NCI-H128 (cell line): Measurements from ENCODE around the gene SCAP.
A peak's percentile ranks its signal among the peaks of the same experiment; 100 is the strongest.

Experiments used
- DNase-seq: peaks from one replicate; lab custom pipeline; 2025; ENCODE audit not compliant: unreplicated experiment; lab: John Stamatoyannopoulos, UW

SCAP gene

DNA sequence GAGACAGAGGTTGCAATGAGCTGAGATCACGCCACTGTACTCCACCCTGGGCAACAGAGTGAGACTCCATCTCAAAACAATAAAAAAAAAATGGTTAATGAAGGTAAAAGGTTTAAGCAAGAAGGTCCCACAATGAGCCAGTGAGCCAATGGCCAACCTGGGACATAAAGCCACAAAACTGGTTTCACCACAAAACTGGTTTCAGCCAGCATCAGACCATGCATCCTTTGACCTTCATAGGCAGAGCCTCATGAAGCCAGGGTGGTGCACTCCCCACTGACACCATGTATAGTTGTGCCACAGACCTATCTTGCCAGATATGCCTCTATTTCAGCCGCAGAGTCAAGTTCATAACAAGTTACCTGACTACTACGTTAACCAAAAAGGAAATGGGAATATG lies 41.9 kb downstream of the SCAP start:
- no peak for DNase-seq

DNA sequence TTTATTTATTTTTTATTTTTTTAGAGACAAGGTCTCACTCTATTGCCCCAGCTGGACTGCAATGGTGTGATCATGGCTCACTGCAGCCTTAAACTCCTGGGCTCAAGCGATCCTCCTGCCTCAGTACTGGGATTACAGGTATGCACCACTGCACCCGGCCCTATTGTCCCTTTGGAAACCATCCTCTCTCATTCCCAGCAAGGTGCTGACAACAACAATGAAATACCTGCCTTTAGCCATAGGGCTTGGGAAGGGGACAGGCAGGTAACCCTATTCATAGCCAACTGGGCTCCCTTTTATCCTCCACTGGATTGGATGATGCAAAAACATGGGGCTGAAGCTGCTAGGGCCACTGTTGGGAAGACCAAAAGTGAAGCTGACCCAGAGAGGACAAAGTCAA lies 43.1 kb downstream of the SCAP start:
- DNase-seq, result no peak

DNA sequence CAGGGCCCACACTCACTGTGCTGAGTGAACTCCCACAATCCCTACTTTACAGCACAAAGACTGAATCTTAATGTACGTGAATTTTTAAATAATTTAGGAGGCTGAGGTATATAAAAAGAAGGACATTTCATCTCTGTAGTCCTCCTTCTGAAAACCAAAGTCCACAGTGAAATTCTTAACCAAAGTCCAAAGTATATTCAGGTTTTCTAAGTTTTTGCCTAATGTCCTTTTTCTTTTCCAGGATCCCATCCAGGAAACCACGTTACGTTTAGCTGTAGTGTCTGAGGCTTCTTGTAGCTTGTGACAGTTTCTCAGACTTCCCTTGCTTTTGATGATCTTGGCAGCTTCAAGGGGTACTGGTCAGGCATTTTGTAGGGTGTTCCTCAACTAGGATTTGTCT lies 44.5 kb downstream of the SCAP start:
- no peak for DNase-seq

DNA sequence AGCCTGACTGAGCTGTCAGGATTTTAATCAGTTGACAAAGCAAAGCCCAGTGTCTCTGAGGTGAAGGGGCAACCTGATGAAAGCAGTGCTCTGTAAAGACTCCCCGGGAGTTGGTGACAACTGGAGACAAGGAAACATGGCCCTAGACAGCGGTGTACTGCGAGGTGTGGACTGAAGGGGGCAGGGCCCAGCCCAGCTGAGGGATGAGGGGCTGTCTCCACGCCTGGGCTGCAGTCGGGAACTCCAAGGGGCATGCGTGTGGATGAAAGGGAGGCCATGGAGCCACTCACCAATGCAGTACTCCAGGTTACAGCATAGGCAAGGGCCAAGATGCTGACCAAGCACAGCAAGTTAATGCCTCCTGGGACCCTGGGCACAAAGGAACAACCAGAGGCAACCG lies 45.1 kb downstream of the SCAP start:
- no peak for DNase-seq

DNA sequence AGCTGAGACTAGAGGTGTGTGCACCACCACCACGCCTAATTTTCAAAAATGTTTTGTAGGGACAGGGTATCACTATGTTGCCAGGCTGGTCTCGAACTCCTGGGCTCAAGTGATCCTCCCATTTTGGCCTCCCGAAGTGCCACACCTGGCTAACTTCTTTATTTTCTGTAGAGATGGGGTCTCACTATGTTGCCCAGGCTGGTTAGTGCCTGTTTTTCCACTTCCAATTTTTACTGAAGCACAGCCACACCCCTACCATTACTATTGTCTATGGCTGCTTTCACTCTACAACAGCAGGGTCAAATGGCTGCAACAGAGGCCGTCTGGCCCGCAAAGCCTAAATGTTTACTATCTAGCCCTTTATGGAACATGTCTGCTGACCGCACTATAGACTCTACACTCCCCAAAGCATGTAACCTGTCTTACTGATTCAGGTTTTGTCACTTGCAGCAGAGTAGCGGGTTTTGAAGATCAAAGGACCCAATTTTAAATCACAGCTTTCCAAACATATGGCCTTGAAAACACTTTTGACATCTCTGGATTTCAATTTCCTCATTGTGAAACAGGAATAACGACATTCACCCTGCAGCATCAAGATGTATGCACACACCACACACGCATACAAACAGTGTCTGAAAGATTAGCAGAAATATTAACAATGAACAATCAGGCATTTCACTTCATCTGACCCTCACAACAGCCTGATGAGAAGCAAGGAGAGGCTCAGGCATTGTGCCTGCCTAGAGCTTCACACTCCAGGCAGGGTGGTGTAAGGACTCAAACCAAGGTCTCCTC lies 46.1 kb downstream of the SCAP start:
- no peak for DNase-seq

DNA sequence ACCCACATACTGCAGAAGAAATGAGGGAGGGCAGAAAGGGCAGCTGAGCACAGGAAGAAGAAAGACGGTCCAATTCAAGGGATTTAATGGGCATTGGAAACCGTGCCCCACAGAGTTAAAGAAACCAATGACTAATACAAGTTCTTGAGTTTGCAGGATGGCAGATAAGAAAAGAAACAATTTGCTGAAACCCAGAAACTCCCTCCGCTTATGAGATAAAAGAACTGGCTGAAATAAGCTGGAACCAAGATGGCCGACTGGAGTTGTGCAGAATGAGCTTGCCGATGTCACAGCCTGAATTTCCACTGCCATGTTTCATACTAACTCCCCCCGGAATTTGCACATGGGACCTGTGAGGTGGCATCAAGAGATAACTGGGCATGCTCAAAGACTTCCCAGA lies 47.1 kb downstream of the SCAP start:
- DNase-seq, result no peak

DNA sequence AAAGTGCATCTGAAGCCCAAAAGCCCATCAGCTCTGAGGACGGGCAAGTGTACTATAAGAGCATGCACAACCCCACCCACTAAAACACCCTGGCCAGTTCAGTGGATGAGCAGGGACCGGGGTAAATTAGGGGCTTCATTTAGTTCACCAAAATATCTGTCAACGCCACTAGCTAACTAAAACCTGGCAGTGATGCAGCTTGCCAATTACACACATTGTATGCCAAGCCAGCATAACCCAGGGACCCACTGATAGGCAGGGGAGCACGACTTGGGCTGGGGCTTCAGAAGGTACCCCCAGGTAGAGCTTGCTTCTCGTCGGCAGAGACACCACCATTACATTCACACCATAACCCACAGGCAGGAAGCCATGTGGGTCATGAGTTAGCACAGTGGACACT lies 47.9 kb downstream of the SCAP start:
- DNase-seq, result no peak

DNA sequence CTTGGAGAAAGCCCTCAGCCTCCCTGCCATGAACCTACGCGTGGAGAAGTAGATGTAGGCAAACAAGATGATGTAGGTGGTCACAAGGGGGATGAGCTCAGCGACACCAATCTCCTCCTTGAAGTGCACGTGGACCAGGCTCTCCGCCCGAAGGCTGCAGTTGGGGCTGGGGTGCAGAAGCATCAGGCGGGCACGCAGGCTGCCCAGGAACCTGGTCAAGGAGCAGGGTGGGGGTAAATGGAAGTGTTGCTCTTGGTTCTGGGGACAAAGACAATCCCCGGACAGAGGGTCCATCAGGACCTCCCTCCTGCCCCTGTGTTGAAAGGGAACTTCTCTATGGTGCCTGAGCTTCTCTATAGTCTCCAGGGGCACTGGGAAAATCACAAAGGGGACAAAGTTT lies 49.8 kb downstream of the SCAP start:
- no peak for DNase-seq

DNA sequence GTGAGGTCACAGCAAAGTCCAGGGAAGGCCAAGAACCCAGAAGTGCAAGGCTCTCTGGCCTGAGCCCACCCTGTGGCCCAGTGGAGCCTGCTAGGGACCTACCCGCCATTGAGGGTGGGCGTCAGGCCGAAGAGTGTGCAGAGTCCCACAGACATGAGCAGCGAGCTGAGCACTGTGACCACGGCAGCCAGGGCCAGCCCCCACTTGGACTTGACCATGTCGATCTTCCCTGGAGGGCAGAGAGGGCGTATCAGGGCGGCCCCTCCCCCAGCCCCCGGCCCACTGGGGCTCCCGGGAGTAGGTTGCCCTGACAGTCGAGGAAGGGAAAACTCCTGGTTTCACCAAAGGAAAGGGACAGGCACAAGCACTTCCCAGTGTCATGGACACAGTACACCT lies 50.4 kb downstream of the SCAP start:
- DNase-seq, result no peak

DNA sequence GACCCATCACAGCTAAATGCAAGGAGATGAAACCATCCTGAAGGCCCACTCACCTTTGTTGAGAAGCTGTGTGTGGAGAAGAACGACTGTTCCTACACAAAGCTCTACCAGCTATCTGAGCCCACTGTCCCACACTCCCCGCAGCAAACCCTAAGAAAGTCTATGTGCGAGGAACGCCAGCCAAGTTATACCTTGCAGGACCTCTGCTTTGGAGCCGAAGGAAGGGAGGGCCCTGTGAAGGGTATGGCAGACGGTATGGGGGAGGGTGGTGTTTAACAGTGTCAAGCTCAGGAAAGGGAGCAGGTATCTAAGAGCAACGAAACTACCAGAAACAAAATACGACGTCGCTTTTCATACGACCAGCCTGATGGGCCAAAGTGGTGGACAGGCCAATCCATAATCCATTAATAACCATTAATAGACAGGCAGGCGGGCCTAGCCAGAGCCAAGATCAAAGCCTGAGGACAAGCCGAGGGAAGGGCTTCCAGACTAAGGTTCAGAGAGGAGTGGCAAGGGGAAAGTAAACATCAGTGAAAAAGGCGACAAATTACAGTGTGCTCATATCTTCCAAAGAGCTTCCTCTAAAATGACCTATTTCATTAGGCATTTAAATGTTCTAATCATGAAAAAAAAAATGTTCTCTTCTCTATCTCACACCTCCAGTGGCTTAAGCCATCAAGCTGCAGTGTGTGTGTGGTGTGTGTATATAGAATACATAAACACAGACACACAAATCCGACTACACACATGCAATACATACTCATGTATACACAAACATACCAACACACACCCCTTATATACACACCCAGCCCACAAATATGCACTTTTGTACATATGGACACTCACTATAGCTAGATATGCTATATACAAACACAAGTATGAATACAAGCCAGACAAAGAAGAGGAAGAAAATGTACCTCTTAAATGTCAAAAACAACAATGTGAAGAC lies 51.0 kb downstream of the SCAP start:
- no peak for DNase-seq

DNA sequence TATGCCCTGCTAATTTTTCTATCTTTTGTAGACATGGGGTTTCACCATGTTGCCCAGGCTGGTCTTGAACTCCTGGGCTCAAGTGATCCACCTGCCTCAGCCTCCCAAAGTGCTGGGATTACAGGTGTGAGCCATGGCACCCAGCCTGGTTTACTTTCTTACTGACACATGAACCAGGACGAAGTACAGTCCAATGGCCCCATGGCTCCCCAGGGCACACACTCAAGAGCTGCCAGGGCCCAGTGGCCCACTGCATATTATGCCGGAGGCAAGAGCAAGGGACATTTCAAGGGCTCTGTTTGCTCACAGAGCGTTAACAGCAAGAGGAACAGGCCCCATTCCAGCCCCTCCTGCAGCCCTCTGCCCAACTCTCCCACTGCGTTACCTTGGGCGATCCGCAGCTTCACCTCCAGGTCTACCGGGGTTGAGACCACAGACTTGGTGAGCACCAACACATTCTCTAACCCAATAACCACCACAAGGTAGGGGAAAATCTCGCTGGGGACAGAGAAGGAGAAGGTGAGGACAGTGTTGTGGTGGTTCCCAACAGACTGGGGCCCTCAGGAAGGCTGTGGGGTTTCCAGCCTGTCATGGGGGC lies 52.1 kb downstream of the SCAP start:
- DNase-seq, result no peak

DNA sequence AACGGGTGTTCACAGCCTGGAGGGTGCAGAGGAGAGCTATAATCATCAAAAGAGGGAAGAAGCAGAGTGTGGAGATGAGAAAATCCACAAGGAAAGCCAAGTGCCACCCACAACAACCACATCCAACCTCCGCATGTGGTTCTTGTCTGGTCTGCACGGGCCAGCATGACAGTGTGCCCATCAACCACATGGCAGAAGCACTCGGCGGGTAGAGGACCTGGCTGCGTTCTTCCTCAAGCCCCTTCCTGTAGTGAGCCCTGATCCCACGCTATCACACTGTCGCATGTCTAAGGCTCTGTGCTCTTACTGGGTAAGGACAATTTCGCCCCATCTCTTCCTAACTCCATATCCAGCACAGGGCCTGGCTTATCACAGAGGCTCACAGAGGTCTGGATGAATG lies 53.0 kb downstream of the SCAP start:
- DNase-seq, result no peak

DNA sequence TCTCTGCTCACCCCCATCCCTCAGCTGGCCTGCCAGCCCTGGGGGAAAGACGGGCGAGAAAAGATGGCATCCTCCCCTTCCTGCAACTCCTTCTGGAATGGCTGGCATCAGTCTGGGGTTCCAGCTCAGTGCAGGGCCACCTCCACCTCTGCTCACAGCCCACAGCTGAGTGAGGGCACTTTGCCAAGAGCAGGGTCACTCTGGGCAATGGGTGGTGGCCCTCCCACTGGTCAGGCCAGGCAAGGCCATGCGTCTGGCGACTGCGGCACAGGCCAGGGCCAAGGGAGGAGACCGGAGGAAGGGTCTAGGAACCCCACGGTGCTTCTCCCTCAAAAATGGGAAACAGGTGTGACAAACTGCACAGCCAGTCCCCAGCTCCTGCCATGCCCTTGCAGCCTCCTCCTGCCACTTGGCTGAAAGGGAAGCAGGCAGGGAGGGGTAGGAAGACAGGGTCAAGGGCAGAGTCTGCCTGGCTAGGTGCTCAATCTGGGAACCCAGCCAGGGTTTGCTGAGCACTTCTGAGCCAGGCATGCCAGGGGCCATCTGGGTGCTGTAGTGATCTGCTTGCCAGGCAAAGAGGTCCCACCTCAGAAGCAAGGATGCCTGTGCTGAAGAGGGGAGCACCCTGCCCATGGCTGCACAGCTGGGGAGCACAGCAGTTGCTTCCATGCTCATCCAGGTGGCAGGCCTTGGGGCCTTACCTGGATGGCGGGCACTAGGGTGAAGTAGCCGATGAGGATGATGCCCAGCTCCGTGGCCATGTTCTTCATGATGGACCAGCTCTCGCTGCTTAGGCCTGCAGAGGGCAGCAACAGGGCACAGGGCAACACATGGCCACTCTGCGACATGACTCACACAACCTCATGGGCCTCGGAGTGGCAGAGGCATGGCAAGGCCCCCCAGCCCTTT lies 53.7 kb downstream of the SCAP start:
- DNase-seq, result no peak

DNA sequence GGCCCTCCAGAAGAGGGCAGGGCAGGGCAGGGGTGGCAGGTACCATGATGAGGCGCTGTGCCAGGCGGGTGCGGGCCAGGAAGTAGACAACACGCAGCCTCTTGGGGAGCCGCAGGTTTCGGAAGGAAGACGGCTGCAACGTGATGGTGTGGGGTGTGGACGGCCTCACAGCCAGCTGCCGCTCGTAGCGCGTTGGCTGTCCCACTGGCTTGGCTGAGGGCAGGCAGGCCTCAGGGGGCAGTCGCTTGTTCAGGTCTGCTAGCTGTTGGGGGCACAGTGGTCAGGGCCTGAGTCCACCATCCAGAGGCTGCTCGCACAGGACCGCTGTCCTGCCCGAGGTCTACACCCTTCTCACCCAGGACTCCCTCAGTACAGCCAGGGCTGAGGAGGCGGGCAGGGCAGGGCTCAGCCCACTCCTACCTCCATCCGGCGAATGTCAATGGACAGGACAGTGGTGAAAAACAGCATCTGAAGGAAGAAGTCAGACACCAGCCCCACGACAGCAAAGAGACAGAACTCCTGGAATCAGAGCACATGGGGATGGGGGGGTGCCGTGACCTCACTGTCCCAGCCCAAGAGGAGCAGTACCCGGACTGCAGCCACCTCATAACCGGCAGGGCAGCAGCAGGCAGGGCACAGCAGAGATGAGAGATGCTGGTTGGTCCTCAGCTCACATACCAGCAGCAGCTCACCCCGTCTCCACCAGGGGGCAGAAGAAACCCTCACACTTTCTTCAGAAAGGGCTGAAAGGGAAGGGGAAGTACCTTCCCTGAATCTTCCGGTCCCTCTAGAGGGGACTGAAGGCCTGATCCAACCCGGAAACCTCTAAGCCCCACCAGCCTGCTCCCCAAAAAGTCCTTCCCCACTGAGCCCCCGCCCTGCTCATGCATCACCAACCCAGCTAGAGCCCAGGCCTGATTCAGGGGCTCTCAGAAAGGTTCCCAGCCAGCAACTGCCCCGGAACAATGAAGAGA lies 54.9 kb downstream of the SCAP start:
- DNase-seq, result peak; percentile 24

DNA sequence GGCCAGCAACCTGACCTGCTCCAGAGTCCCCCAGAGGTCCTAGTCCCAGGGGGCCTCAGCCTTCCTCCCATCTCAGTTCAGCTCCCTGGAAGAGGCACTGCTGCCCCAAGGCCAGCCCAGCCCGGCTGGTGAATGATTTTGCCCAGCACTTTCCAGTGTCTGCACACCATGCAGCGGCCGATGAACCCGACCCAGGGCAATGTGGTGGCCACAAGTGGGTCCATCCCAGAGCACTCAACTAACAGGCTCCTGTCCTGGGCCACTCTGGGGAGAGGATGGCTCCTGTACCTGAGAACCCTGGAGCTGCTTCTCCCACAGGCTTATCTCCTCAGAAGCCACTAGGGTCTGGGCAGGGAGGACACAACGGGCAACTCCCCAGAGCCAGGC lies 55.7 kb downstream of the SCAP start:
- DNase-seq, result no peak

DNA sequence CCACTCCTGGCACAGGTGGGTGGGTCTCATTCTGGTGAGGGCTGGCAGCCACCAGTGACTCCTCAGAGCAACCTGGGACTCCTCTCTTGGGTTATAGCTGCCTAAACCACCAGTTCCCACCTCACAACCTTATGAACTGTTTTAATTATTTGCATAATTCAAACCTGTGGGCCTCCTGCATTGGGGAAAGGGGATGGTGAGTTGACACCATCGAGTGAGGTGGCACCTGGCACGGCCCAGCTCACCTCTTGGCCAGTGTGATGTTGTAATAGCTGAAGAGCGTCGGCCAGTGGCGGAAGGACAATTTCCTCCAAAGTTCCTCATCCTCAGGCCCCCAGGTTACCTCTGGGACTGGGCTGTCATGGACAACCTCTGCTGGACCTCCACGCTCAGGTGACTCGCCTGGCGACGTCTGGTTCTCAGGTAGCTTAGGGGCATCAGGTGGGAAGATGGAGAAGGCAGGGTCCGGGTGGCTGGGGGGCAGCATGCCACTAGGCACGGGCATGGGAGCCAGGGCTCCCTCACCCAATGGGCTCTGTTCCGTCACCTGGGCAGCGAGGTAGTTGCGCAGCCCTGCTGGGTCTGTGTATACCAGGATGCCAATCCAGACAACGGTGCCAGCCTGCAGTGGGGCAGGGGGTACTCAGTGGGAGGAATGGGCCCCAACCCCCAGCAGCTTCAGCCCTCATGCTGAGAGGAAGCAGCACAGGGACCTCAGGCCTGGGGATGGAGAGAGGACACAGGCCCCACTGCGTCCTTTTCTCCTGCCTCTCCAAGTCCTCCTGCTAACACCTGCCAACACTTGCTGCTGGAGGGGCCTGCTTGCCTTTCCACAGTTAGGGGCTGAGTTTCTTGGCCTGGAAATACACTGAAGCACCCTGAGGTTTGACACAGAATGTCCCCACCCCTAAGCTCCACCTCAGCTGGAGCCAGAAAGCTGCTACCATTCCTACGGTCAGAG lies 56.4 kb downstream of the SCAP start:
- DNase-seq, result no peak

DNA sequence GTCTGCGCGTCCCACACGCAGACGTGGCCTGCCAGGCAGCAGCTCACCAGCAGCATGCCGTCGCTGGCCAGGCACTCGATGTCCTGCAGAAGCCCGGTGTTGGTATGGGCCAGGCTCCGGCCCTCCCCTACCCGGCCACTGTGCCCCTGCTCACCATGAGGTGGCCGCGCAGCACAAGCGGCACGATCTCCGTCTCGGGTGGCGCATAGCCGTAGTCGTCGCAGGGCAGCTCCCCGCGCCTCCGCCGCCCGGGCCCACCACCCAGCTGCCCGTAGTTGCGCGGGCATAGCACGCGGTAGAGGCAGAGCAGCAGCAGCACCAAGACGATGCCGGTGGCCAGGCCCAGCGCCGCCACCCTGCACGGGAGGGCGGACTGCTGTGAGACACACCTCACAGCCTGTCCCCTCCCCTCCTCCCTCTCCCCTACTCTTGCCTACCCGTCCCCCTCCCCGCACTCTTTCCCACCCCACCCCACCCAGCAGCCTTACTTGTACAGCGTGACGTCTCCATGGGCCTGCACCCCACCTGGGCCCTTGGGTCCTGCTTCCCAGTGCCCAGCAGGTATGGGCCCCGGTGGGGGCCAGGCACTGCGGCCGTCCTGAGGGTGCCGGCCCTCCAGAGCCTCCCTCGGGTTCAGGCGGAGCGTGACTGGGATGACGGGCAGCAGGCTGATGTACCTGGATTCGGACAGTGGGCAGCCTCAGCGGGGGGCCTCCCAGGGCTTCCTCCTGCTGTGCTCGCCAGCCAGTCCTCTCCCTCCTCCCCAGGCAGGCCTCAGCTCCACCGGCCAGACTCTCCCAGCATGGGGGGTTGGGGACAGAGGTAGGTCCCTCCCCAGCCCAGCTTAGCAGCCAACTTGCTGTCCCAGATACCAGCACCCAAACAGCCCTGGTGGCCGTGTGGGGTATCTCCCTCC lies 57.3 kb downstream of the SCAP start:
- no peak for DNase-seq

DNA sequence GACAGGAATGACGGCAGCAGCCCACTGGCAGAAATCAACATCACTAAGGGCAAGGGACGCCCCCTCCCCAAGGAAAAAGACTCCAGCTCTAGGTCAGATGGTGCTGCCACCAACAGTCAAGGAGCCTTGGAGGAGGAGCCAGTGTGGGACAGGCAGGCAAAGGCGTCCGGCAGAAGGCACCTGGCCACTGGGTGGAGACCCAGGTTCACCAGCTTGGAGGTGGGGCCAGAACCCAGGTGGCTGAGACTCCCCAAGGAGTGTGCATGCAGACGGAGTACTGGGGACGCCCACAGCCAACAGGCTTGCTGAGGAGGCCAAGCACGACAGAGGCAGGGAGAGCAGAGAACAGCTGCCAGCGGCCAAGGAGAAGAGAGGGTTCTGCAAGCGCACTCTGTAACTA lies 59.7 kb downstream of the SCAP start:
- DNase-seq, result no peak
